SHP77 (cell line): ENCODE data around the gene RIPOR3.
"Not testable (repeated sequence)": the region's sequence is repeated elsewhere in the genome, so short reads cannot be mapped to it uniquely, and the experiment has no call there.

Source experiments
- DNase-seq, 2 experiments: peaks; one replicate each; lab custom pipeline; 2025; lab: John Stamatoyannopoulos, UW

The RIPOR3 gene

DNA sequence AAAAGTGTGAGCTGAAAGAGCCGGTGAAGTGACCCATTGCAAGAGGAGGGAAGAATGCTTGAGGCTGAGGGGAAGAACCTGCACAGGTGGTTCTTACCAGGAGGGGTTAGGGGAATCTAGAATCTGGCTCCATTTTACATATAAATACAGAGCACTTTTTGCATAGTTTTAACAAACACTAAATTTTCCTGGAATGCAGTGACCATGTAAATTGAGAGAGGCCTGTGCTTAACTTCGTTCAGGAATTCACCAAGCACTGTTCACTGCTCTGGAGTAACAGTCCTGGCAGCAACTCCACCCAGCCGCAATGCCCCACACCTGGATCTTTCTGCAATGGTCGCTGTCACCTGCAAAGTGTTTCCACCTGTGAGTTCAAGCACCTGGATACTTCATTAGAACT lies 13.2 kb upstream of the RIPOR3 start:
- DNase-seq: no peak

- not testable (repeated sequence) for DNase-seq
These were observed 12.5 kb upstream of the RIPOR3 start for GRCh38 chr20:50703651-50704438.

DNA sequence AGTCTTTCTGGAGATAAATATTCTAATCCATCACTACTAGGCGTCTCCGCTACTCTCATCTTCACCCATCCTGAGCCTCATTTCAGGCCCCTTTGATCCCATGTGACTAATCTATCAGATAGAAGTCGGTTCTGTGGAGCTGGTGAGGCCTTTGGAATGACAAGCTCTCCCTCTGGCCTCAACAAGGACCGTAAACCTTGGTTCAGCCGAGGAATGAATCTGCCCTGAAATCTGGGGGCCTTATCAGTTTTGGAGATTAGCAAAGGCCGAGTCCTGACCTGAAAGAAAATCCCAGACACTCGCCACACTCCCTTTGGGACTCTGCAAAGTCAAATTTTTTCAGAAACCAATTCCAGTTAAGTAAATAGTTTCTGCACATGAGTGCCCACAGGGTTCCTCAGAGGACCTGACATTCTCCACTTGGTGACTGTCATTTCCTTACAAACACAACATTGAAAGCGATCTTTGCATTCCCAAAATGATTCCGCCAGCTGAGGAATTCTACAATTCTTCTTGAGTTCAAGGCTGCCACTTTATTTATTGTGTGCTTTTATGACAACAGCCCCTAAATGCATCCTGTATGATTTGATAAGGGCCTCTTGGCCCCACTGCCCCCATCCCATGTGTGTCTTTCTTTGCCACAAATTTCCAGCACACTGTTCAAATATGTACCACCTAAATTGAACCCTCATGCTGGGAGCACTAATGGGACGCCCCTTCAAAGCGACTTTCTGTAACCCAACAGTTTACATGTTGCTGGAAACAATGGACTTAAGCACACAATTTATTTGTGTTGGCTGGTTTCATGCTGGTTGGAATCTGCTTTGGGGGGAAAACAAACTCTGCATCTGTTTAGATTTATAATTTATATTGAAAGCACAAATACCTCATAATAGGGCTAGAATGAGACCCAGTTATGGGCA lies 10.0 kb upstream of the RIPOR3 start:
- DNase-seq: no peak

GRCh38 chr20:50699688-50700087 lies 8.3 kb upstream of the RIPOR3 start:
- no peak for DNase-seq

DNA sequence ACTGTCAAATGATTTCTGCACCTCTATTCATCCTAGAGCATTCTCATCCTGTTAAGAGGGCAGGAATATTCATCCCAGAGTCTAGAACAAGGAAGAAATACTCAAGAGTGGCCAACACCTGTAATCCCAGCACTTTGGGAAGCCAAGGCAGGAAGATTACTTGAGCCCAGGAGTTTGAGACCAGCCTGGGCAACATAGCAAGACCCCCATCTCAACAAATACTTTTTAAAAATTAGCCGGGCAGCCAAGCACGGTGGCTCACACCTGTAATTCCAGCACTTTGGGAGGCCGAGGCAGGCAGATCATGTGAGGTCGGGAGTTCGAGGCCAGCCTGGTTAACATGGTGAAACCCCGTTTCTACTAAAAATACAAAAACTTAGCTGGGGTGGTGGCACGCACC lies 6.9 kb upstream of the RIPOR3 start:
- not testable (repeated sequence) for DNase-seq

GRCh38 chr20:50695135-50695872 lies 4.0 kb upstream of the RIPOR3 start:
- DNase-seq: no peak

GRCh38 chr20:50694379-50695134 lies 3.2 kb upstream of the RIPOR3 start:
- no peak for DNase-seq

- DNase-seq: no peak
These were observed 1.7 kb upstream of the RIPOR3 start for GRCh38 chr20:50693001-50693400.

GRCh38 chr20:50692552-50692933 lies 1.2 kb upstream of the RIPOR3 start:
- DNase-seq: no peak

- no peak for DNase-seq
These were observed 520 bp upstream of the RIPOR3 start for GRCh38 chr20:50691573-50692551.

DNA sequence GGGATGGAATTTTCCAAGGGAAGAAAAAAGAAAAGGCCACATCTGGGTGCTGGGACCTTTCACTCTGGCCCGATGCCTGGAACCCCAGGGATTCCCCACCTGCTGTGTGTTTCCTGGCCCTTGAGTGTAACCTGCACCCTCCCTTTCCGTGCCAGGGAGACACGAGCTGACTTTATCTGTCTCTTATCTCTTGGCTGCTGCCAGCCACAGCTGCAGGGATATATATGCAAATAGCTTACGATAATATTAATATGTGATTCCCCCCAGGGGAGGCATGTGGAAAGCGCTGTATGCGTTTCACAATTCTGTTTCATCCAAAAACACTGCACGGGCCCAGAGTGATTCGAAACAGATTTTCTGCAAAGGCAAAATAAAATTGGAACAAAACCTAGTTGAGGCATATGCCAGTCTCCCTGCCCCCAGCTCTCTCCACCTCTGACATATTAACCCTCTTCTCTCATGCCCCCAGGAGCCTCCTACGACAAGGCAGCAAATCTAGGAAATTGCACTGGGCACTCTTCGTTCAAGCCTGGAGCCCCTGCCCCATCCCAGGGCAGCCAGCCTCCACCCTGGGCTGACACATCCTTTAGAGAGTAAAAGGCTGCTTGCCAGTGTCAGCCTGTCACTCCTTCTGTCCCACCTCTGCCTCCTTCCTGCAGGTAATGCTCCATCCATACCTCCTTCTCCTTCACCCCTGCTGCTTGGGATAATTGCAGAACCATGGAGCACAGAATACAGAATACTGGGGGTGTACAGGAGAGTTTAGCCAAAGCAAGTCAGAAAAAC lies 1.3 kb downstream of the RIPOR3 start:
- no peak for DNase-seq

GRCh38 chr20:50688256-50688975 lies 2.9 kb downstream of the RIPOR3 start:
- no peak for DNase-seq

DNA sequence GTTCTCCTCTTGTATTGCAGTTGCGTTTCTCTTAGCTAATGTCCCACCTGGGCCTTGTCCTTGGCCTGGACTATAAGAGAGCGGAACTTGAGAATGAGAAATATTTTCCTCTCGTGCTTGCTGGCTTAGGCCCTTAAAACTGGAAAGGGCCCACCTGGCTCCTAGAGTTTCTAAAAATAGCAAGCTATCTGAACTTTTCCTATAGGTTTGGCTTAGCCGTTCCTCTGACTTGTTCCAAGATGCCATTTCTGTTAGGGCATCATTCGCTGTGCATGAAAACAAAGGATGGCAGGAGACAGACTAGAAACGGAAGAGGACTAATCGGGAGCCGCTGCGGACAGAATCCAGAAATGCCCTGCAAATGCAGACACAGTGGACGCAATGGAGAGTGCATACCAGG lies 4.5 kb downstream of the RIPOR3 start:
- DNase-seq: no peak

DNA sequence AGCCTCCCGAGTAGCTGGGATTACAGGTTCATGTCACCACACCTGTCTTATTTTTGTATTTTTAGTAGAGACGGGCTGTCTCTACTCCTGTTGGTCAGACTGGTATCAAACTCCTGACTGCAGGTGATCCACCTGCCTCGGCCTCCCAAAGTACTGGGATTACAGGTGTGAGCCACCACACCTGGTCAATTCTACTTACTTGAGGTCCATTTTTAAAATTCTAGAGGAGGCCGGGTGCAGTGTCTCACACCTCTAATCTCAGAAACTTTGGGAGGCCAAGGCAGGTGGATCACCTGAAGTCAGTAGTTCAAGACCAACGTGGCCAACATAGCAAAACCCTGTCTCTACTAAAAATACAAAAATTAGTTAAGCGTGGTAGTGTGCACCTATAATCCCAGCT lies 7.8 kb downstream of the RIPOR3 start:
- DNase-seq: no peak

DNA sequence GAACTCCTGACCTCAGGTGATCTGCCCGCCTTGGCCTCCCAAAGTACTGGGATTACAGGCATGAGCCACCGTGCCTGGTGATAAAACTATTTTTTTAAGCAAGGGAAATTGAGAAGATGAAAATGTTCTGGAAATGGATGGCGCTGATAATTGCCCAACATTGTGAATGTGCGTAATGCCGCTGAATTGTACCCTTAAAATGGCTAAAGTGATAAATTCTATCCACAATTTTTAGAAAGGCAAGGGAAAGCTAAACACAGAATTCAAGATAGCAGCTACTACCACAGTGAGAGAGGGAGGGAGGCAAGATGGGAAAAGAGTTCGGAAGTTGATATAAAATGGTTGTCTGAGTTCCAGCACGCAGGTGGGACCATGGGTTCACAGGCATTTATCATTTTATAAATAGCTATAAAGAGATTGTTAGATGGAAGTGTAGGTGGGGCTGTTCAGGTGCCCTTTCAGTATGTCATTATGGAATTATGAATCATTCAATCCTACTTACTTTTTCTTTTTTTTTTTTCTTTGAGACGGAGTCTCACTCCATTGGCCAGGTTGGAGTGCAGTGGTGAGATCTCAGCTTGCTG lies 8.3 kb downstream of the RIPOR3 start:
- DNase-seq: no peak

GRCh38 chr20:50682065-50682464 lies 9.3 kb downstream of the RIPOR3 start:
- DNase-seq: no peak

GRCh38 chr20:50681359-50682064 lies 9.8 kb downstream of the RIPOR3 start:
- no peak for DNase-seq
